ENCODE data around the gene GPHA2.

Gene GPHA2

GRCh38 chr11:64913171-64913727 lies 22.4 kb downstream of the GPHA2 start:
- H3K9me2 ChIP-seq (replicated peaks; ENCODE audit: insufficient read depth, low read length): no peaks in the 10 kb centered on the region
- no peak overlapping the region for H3K9ac ChIP-seq (ENCODE audit: low read length)

GRCh38 chr11:64911689-64912088 lies 24.0 kb downstream of the GPHA2 start:
- Histone ChIP-seq H3K27me3 (ENCODE audit: low read length) (no peaks in the 10 kb centered on the region), H3K36me3 (ENCODE audit: low read length) (no peaks in the 10 kb centered on the region), H3K27ac (ENCODE audit: low read depth, low read length) (no peak overlapping the region), H4K20me1 (ENCODE audit: low read depth, low read length) (no peaks in the 10 kb centered on the region), H3F3A (ENCODE audit: insufficient read depth) (no peaks in the 10 kb centered on the region), H3K9ac (ENCODE audit: low read length) (no peak overlapping the region), H3K9me3 (ENCODE audit: insufficient read depth, low read length) (no peaks in the 10 kb centered on the region), H3K4me3 (ENCODE audit: insufficient read depth, low read length, poor library complexity, severe bottlenecking) (no peak overlapping the region), H3K9me2 (replicated peaks; ENCODE audit: insufficient read depth, low read length) (no peaks in the 10 kb centered on the region), H3K79me2 (ENCODE audit: insufficient read depth, low read length) (peaks cover 9% of the 10 kb centered on the region; the same call in 1 of the 2 replicates), H2AFZ (ENCODE audit: low read depth, low read length, severe bottlenecking) (no peak overlapping the region), H3K4me2 (ENCODE audit: low read depth, low read length, poor library complexity, severe bottlenecking) (no peak overlapping the region)
- no peak for TF ChIP-seq EZH2phosphoT487 (conservative IDR thresholded peaks at IDR 0.05; ENCODE audit: low read length)
- TF ChIP-seq CTCF (IDR thresholded peaks at IDR 0.05; ENCODE audit: insufficient read depth, low read length, poor library complexity, severe bottlenecking): no peak

More at GRCh38 chr11:64913171-64913727, 22.4 kb downstream of the GPHA2 start:
- no peaks in the 10 kb centered on the region for H4K20me1 ChIP-seq (ENCODE audit: low read depth, low read length)
- H2AFZ ChIP-seq (ENCODE audit: low read depth, low read length, severe bottlenecking): no peak overlapping the region
- H3K9me3 ChIP-seq (ENCODE audit: insufficient read depth, low read length): no peaks in the 10 kb centered on the region
- H3K4me3 ChIP-seq (ENCODE audit: insufficient read depth, low read length, poor library complexity, severe bottlenecking): no peak overlapping the region
- H3K79me2 ChIP-seq (ENCODE audit: insufficient read depth, low read length): peaks cover 10% of the 10 kb centered on the region; the same call in 1 of the 2 replicates
- H3F3A ChIP-seq (ENCODE audit: insufficient read depth): peaks cover 6% of the 10 kb centered on the region
- no peak overlapping the region for H3K4me2 ChIP-seq (ENCODE audit: low read depth, low read length, poor library complexity, severe bottlenecking)
- H3K27ac ChIP-seq (ENCODE audit: low read depth, low read length): no peak overlapping the region
- no peaks in the 10 kb centered on the region for H3K27me3 ChIP-seq (ENCODE audit: low read length)
- H3K36me3 ChIP-seq (ENCODE audit: low read length): no peaks in the 10 kb centered on the region
- TF ChIP-seq EZH2phosphoT487 (conservative IDR thresholded peaks at IDR 0.05; ENCODE audit: low read length) (no peak), CTCF (IDR thresholded peaks at IDR 0.05; ENCODE audit: insufficient read depth, low read length, poor library complexity, severe bottlenecking) (no peak)

- Histone ChIP-seq H3K36me3 (ENCODE audit: low read length) (no peaks in the 10 kb centered on the region), H3K79me2 (ENCODE audit: insufficient read depth, low read length) (peaks cover 6% of the 10 kb centered on the region; the same call in 1 of the 2 replicates), H3K27ac (ENCODE audit: low read depth, low read length) (no peak overlapping the region)
These were observed 24.6 kb downstream of the GPHA2 start for GRCh38 chr11:64911142-64911541.

More at GRCh38 chr11:64911142-64911541, 24.6 kb downstream of the GPHA2 start:
- H3K9ac ChIP-seq (ENCODE audit: low read length): no peak overlapping the region
- no peak overlapping the region for H3K4me2 ChIP-seq (ENCODE audit: low read depth, low read length, poor library complexity, severe bottlenecking)
- no peaks in the 10 kb centered on the region for H3K27me3 ChIP-seq (ENCODE audit: low read length)
- TF ChIP-seq EZH2phosphoT487 (conservative IDR thresholded peaks at IDR 0.05; ENCODE audit: low read length) (no peak), CTCF (IDR thresholded peaks at IDR 0.05; ENCODE audit: insufficient read depth, low read length, poor library complexity, severe bottlenecking) (no peak)
- no peak overlapping the region for H3K4me3 ChIP-seq (ENCODE audit: insufficient read depth, low read length, poor library complexity, severe bottlenecking)
- H3K9me3 ChIP-seq (ENCODE audit: insufficient read depth, low read length): no peaks in the 10 kb centered on the region
- no peaks in the 10 kb centered on the region for H3K9me2 ChIP-seq (replicated peaks; ENCODE audit: insufficient read depth, low read length)
- no peaks in the 10 kb centered on the region for H4K20me1 ChIP-seq (ENCODE audit: low read depth, low read length)
- no peaks in the 10 kb centered on the region for H3F3A ChIP-seq (ENCODE audit: insufficient read depth)
- H2AFZ ChIP-seq (ENCODE audit: low read depth, low read length, severe bottlenecking): no peak overlapping the region

Measured in SU-DHL-6 (cell line).